ENCODE results near the gene PDZRN4. TPM values are rescaled to one million over a fixed set of nuclear protein-coding genes. Genes with fewer than 3 reads are reported as not detected.

Gene PDZRN4
- total RNA-seq, 2 donors from 2014 or later, result 0.52 to 0.99 TPM

DNA sequence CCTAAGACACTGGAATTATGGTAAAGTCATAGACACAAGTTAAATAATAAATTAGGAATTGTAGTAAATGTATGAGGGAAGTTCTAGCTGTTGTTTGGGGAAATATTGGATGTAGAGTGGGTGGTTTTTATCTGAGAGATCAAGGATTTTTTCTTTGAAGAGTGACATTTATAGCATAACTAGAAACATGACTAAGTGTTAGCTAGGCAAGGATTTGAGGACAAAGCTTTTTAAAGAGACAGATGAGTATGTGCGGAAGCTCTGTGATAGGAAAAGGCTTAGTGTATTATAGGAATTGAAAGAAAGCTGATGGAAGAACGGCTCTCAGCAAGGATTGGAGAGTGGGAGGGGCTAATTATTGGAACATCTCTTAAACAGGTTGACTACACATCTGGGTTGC is 24.5 kb downstream of the PDZRN4 start:
- intact Hi-C loops (cut with DNase I), result no loop called here
- ATAC-seq (no peak), DNase-seq (no peak)
- Histone ChIP-seq H3K27me3 (no peaks in the 10 kb centered on the region), H3K4me3 (no peak overlapping the region), H3K4me1 (no peaks in the 10 kb centered on the region), H3K9me3 (no peaks in the 10 kb centered on the region), H3K36me3 (replicated peaks in 1 of 2; ENCODE audit: insufficient read depth in 1 of 2, low read depth in 2 of 2) (no peaks in the 10 kb centered on the region), H3K27ac (no peak overlapping the region)
- WGBS, 2 donors, result 27 to 35% methylated on average over 2 of the region's 2 CpGs
- TF ChIP-seq, protein P1, sequence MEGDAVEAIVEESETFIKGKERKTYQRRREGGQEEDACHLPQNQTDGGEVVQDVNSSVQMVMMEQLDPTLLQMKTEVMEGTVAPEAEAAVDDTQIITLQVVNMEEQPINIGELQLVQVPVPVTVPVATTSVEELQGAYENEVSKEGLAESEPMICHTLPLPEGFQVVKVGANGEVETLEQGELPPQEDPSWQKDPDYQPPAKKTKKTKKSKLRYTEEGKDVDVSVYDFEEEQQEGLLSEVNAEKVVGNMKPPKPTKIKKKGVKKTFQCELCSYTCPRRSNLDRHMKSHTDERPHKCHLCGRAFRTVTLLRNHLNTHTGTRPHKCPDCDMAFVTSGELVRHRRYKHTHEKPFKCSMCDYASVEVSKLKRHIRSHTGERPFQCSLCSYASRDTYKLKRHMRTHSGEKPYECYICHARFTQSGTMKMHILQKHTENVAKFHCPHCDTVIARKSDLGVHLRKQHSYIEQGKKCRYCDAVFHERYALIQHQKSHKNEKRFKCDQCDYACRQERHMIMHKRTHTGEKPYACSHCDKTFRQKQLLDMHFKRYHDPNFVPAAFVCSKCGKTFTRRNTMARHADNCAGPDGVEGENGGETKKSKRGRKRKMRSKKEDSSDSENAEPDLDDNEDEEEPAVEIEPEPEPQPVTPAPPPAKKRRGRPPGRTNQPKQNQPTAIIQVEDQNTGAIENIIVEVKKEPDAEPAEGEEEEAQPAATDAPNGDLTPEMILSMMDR (IDR thresholded peaks at IDR 0.05), result no peak
- no peak for TF ChIP-seq POLR2A (IDR thresholded peaks at IDR 0.05)

DNA sequence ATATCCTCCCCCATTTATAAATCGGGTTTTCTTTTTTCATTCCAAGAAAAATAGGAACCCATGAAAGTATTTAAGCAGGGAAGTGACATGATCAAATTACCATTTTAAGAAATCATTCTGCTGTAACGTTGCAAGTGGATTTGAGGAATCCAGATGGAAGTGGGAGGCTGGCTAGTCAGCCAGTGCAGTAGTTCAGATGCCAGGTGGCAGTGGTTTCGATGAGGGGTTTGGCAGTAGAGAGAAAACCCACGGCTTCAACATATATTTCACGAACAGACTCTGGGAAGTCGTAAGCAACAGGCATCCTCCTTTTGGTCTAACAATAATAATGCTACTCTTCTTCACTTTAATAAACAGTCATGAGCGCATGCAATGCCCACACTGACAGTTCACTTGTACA is 25.0 kb downstream of the PDZRN4 start:
- intact Hi-C loops (cut with DNase I), result no loop called here
- TF ChIP-seq, protein P1 (IDR thresholded peaks at IDR 0.05), result no peak
- TF ChIP-seq POLR2A (IDR thresholded peaks at IDR 0.05), result no peak
- ATAC-seq (no peak), DNase-seq (no peak)
- no peaks in the 10 kb centered on the region for H3K4me1 ChIP-seq
- H3K36me3 ChIP-seq (replicated peaks in 1 of 2; ENCODE audit: insufficient read depth in 1 of 2, low read depth in 2 of 2), result no peaks in the 10 kb centered on the region
- H3K27me3 ChIP-seq, result no peaks in the 10 kb centered on the region
- H3K9me3 ChIP-seq, result no peaks in the 10 kb centered on the region
- H3K27ac ChIP-seq, result no peak overlapping the region
- no peak overlapping the region for H3K4me3 ChIP-seq
- 58 to 64% methylated on average over 7 of the region's 7 CpGs for WGBS, 2 donors

DNA sequence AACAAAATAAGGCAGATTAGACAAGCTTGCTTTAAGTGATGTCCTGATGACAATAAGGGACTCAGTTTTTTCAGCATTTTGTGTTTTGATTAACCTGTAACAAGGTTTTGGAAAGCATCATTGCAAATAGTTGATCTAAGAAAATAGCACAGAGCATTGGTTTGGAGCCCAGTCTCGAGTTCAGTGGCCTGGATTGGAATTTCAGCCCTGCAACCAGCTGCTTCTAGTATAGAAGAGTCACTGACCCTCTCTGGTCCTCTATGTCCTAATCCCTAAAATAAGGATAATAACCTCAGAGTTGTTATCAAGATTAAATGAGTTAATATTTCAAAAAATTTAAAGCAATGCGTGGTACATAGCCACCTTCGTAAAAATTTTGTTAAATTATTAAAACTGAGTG is 25.5 kb downstream of the PDZRN4 start:
- DNase-seq, result no peak
- no peaks in the 10 kb centered on the region for H3K27me3 ChIP-seq
- intact Hi-C loops (cut with DNase I), result no loop called here
- no peaks in the 10 kb centered on the region for H3K9me3 ChIP-seq
- no peaks in the 10 kb centered on the region for H3K4me1 ChIP-seq
- no peak overlapping the region for H3K4me3 ChIP-seq
- no peak for ATAC-seq
- no peaks in the 10 kb centered on the region for H3K36me3 ChIP-seq (replicated peaks in 1 of 2; ENCODE audit: insufficient read depth in 1 of 2, low read depth in 2 of 2)
- TF ChIP-seq, protein P1 (IDR thresholded peaks at IDR 0.05), result no peak
- no peak for TF ChIP-seq POLR2A (IDR thresholded peaks at IDR 0.05)
- WGBS, 2 donors, result 70 to 76% methylated on average over 3 of the region's 3 CpGs
- no peak overlapping the region for H3K27ac ChIP-seq

DNA sequence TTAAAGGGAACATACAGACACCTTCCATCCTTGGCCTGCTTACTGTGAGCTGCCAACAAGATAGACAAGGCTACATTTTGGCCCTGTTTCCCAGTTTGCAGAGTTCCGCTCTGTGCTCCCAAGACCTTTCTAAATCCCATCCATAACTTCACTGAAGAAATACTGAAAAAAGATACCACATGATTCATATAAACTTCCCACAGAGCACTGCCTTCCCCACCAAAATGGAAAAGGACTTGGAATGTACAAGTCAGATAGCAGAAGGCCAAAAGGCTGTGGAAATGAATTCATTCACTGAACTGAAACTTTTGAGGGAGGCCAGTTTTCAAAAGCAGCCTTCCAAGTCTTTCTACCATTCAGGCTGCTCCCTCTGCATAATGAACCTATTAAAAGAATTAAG is 29.6 kb downstream of the PDZRN4 start:
- no peak overlapping the region for H3K27ac ChIP-seq
- ATAC-seq, result no peak
- intact Hi-C loops (cut with DNase I), result no loop called here

DNA sequence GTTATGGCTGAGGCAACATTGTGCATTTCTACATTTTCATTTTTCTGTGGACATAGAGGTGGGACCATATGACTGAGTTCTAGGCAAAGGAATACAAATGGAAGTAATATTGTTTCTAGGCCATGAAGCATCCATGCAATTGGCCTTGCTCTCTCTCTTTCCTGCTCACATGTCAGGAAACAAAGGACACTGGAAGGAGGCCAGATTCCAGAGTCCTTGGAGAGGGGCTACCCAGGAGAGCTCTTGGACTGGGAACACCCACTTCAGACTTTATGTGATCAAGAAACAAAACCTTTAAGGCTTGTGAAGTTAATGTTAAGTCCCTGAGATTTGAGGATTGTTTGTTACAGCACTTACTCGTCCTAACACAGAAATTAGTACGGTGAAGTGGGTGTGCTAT is 32.8 kb downstream of the PDZRN4 start:
- H3K9me3 ChIP-seq, result no peaks in the 10 kb centered on the region
- intact Hi-C loops (cut with DNase I), result no loop called here
- H3K4me3 ChIP-seq, result no peak overlapping the region
- H3K36me3 ChIP-seq (replicated peaks in 1 of 2; ENCODE audit: insufficient read depth in 1 of 2, low read depth in 2 of 2), result no peaks in the 10 kb centered on the region
- WGBS, 2 donors, result 66 to 69% methylated on average over 2 of the region's 2 CpGs
- no peak for DNase-seq
- no peak for TF ChIP-seq POLR2A (IDR thresholded peaks at IDR 0.05)
- TF ChIP-seq, protein P1 (IDR thresholded peaks at IDR 0.05), result no peak
- no peaks in the 10 kb centered on the region for H3K27me3 ChIP-seq
- ATAC-seq, result no peak
- no peaks in the 10 kb centered on the region for H3K4me1 ChIP-seq
- no peak overlapping the region for H3K27ac ChIP-seq

More for the DNA sequence above, 29.6 kb downstream of the PDZRN4 start:
- Histone ChIP-seq H3K36me3 (replicated peaks in 1 of 2; ENCODE audit: insufficient read depth in 1 of 2, low read depth in 2 of 2) (no peaks in the 10 kb centered on the region), H3K27me3 (no peaks in the 10 kb centered on the region), H3K9me3 (no peaks in the 10 kb centered on the region), H3K4me1 (no peaks in the 10 kb centered on the region), H3K4me3 (no peak overlapping the region)
- DNase-seq, result no peak
- TF ChIP-seq, protein P1 (IDR thresholded peaks at IDR 0.05), result no peak
- TF ChIP-seq POLR2A (IDR thresholded peaks at IDR 0.05), result no peak
- WGBS, 2 donors, result 84 to 94% methylated on average over 1 of the region's 1 CpG
